ENCODE data around the gene NEUROD2. TPM values are rescaled to one million over a fixed set of nuclear protein-coding genes. Genes with fewer than 3 reads are reported as not detected.

NEUROD2 gene
- total and polyA plus RNA-seq, 2 of the 13 experiments (the other 11 are each of a cell fraction or from before 2014, with no cell fraction given): not detected

GRCh38 chr17:39591958-39592954 lies 15.5 kb downstream of the NEUROD2 start (continued):
- TF ChIP-seq SPEN (CRISPR knock-in tag; IDR thresholded peaks at IDR 0.05; ENCODE audit: low read depth) (0 out of 2 replicates have a peak, but pooled peaks have one; percentile 39), SNAI1 (CRISPR knock-in tag; IDR thresholded peaks at IDR 0.05; ENCODE audit: borderline replicate concordance) (no peak), ZNF816 (CRISPR knock-in tag; IDR thresholded peaks at IDR 0.05; ENCODE audit: borderline replicate concordance) (0 out of 2 replicates have a peak, but pooled peaks have one; percentile 6), SMC3 (IDR thresholded peaks at IDR 0.05; ENCODE audit: low read length) (no peak), DRAP1 (CRISPR knock-in tag; IDR thresholded peaks at IDR 0.05) (peak; percentile 42; the same call in 1 of the 2 replicates), ZNF781 (CRISPR knock-in tag; IDR thresholded peaks at IDR 0.05; ENCODE audit: borderline replicate concordance, not compliant biosample characterization) (peak; percentile 16), ZSCAN22 (CRISPR knock-in tag; IDR thresholded peaks at IDR 0.05) (no peak), BCL3 (CRISPR knock-in tag; IDR thresholded peaks at IDR 0.05) (0 out of 2 replicates have a peak, but pooled peaks have one; percentile 64), RNF219 (CRISPR knock-in tag; IDR thresholded peaks at IDR 0.05) (no peak), SOX13 (IDR thresholded peaks at IDR 0.05) (no peak), SOX13 (CRISPR knock-in tag; conservative IDR thresholded peaks at IDR 0.05 in 1 of 2, IDR thresholded peaks at IDR 0.05 in 1 of 2) (no peak; a peak in 1 of 4 replicates), TBL1XR1 (IDR thresholded peaks at IDR 0.05; ENCODE audit: borderline replicate concordance, low read length, partially characterized antibody) (no peak), ZNF605 (CRISPR knock-in tag; IDR thresholded peaks at IDR 0.05) (peak; percentile 70; the same call in 1 of the 2 replicates), KDM6A (CRISPR knock-in tag; IDR thresholded peaks at IDR 0.05; ENCODE audit: low read depth) (no peak), TEAD2 (CRISPR knock-in tag; IDR thresholded peaks at IDR 0.05) (peak; percentile 50; the same call in 1 of the 2 replicates), THAP9 (CRISPR knock-in tag; IDR thresholded peaks at IDR 0.05; ENCODE audit: borderline replicate concordance) (no peak), TRAFD1 (CRISPR knock-in tag; IDR thresholded peaks at IDR 0.05; ENCODE audit: borderline replicate concordance) (no peak), NFKBIZ (CRISPR knock-in tag; IDR thresholded peaks at IDR 0.05) (0 out of 2 replicates have a peak, but pooled peaks have one; percentile 44), KLF11 (CRISPR knock-in tag; IDR thresholded peaks at IDR 0.05) (peak; percentile 92), FOXK2 (IDR thresholded peaks at IDR 0.05) (no peak)

Data from HepG2 (cell line).